MM.1S (cell line): Measurements from ENCODE around the gene CPT1A.

ENCODE experiments used
- DNase-seq: peaks from one replicate; pipeline ENCODE4 v3.0.0-alpha.2; 2015
- H2AFZ ChIP-seq: fragments of 300-600 bp; sonication (generic); 2 replicates; pipeline ENCODE4 v1.6.0; 2016; ENCODE audit warnings: antibody characterized with exemption, low read length
- H3F3A ChIP-seq: fragments of 300-600 bp; sonication (generic); 2 replicates; pipeline ENCODE4 v1.6.1; 2016; ENCODE audit warnings: mild to moderate bottlenecking, antibody characterized with exemption, low read length, moderate library complexity, mixed read lengths; ENCODE audit not compliant: insufficient read depth
- H3K27ac ChIP-seq: fragments of 300-600 bp; sonication (generic); 2 replicates; pipeline ENCODE4 v1.5.1; 2016; ENCODE audit warnings: mild to moderate bottlenecking, low read length
- H3K27me3 ChIP-seq: fragments of 300-600 bp; sonication (generic); replicated peaks from 2 replicates; pipeline ENCODE4 v1.6.0; 2016; ENCODE audit warnings: low read length; ENCODE audit not compliant: insufficient read depth
- H3K36me3 ChIP-seq: fragments of 300-600 bp; sonication (generic); replicated peaks from 2 replicates; pipeline ENCODE4 v1.6.1; 2016; ENCODE audit warnings: mild to moderate bottlenecking, low read length, mixed read lengths; ENCODE audit not compliant: insufficient read depth
- H3K4me1 ChIP-seq: fragments of 300-600 bp; sonication (generic); 2 replicates; pipeline ENCODE4 v1.6.1; 2016; ENCODE audit warnings: low read length, mixed read lengths
- H3K4me2 ChIP-seq: fragments of 300-600 bp; sonication (generic); 2 replicates; pipeline ENCODE4 v1.6.0; 2016; ENCODE audit warnings: low read depth, low read length
- H3K4me3 ChIP-seq: fragments of 300-600 bp; sonication (generic); 2 replicates; pipeline ENCODE4 v1.5.1; 2016; ENCODE audit warnings: low read length, mixed read lengths
- H3K79me2 ChIP-seq: fragments of 300-600 bp; sonication (generic); 2 replicates; pipeline ENCODE4 v1.6.1; 2016; ENCODE audit warnings: mixed run types, low read length, mixed read lengths
- H3K9ac ChIP-seq: fragments of 300-600 bp; sonication (generic); 2 replicates; pipeline ENCODE4 v1.6.1; 2016; ENCODE audit warnings: low read length, mixed read lengths
- H3K9me2 ChIP-seq: fragments of 300-600 bp; sonication (generic); replicated peaks from 2 replicates; pipeline ENCODE4 v1.6.1; 2016; ENCODE audit warnings: mild to moderate bottlenecking, low read length, mixed read lengths; ENCODE audit not compliant: insufficient read depth
- H3K9me3 ChIP-seq: fragments of 300-600 bp; sonication (generic); replicated peaks from 2 replicates; pipeline ENCODE4 v1.6.1; 2016; ENCODE audit warnings: mild to moderate bottlenecking, low read length, mixed read lengths; ENCODE audit not compliant: insufficient read depth
- H4K20me1 ChIP-seq: fragments of 300-600 bp; sonication (generic); 2 replicates; pipeline ENCODE4 v1.6.1; 2016; ENCODE audit warnings: mild to moderate bottlenecking, low read length, moderate library complexity, mixed read lengths; ENCODE audit not compliant: insufficient read depth
- EZH2 ChIP-seq: fragments of 300-600 bp; sonication (generic); optimal IDR thresholded peaks from 2 replicates; pipeline ENCODE3; 2017; ENCODE audit warnings: low read depth, mild to moderate bottlenecking, antibody characterized with exemption, low read length, mixed read lengths
- EZH2phosphoT487 ChIP-seq: fragments of 300-600 bp; sonication (generic); IDR thresholded peaks from 2 replicates; pipeline ENCODE4 v1.6.1; 2018; ENCODE audit warnings: antibody characterized with exemption, low read length
- TF ChIP-seq, protein P1 (sequence below): fragments of 300-600 bp; sonication (generic); IDR thresholded peaks from 2 replicates; pipeline ENCODE4 v1.5.1; 2016; ENCODE audit warnings: antibody characterized with exemption, low read length, mixed read lengths

The CPT1A gene

DNA sequence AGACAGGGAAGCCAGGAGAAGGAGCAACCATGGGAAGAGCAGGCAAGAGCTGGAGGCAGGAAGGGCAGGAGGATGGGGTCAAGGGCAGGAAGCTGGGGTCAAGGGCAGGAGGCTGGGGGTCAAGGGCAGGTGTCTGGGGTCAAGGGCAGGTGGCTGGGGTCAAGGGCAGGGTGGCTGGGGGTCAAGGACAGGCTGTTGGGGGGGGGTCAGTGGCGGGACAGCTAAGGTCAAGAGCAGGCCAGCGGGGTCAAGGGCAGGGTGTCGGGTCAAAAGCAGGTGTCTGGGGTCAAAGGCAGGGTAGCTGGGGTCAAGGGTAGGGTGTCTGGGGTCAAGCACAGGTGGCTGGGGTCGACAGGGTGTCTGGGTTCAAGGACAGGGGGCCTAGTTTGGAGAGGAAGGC lies 24.2 kb downstream of the CPT1A start:
- Histone ChIP-seq H3K79me2 (peaks cover 59% of the 10 kb centered on the region), H3K27ac (no peak overlapping the region), H3K36me3 (no peaks in the 10 kb centered on the region), H3K27me3 (no peaks in the 10 kb centered on the region), H2AFZ (no peak overlapping the region), H3K4me1 (no peaks in the 10 kb centered on the region), H3K4me2 (no peak overlapping the region), H3K4me3 (no peak overlapping the region), H3F3A (no peaks in the 10 kb centered on the region), H4K20me1 (no peaks in the 10 kb centered on the region), H3K9me2 (no peaks in the 10 kb centered on the region), H3K9me3 (no peaks in the 10 kb centered on the region), H3K9ac (no peak overlapping the region)
- DNase-seq: no peak
- TF ChIP-seq, protein P1, sequence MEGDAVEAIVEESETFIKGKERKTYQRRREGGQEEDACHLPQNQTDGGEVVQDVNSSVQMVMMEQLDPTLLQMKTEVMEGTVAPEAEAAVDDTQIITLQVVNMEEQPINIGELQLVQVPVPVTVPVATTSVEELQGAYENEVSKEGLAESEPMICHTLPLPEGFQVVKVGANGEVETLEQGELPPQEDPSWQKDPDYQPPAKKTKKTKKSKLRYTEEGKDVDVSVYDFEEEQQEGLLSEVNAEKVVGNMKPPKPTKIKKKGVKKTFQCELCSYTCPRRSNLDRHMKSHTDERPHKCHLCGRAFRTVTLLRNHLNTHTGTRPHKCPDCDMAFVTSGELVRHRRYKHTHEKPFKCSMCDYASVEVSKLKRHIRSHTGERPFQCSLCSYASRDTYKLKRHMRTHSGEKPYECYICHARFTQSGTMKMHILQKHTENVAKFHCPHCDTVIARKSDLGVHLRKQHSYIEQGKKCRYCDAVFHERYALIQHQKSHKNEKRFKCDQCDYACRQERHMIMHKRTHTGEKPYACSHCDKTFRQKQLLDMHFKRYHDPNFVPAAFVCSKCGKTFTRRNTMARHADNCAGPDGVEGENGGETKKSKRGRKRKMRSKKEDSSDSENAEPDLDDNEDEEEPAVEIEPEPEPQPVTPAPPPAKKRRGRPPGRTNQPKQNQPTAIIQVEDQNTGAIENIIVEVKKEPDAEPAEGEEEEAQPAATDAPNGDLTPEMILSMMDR: no peak
- TF ChIP-seq EZH2 (no peak), EZH2phosphoT487 (no peak)

- TF ChIP-seq EZH2phosphoT487 (no peak), EZH2 (no peak)
- TF ChIP-seq, protein P1: no peak
- Histone ChIP-seq H3K9ac (no peak overlapping the region), H3K9me3 (no peaks in the 10 kb centered on the region), H3K4me2 (no peak overlapping the region), H3K36me3 (no peaks in the 10 kb centered on the region), H3K9me2 (no peaks in the 10 kb centered on the region), H3K27me3 (no peaks in the 10 kb centered on the region), H2AFZ (no peak overlapping the region), H3K4me1 (no peaks in the 10 kb centered on the region), H4K20me1 (no peaks in the 10 kb centered on the region), H3K4me3 (no peak overlapping the region), H3K27ac (no peak overlapping the region), H3F3A (no peaks in the 10 kb centered on the region), H3K79me2 (peaks cover 53% of the 10 kb centered on the region)
- no peak for DNase-seq
Measured at GRCh38 chr11:68816917-68817419, 24.7 kb downstream of the CPT1A start.

GRCh38 chr11:68816251-68816776 lies 25.4 kb downstream of the CPT1A start:
- H3K4me2 ChIP-seq: no peak overlapping the region
- H2AFZ ChIP-seq: no peak overlapping the region
- TF ChIP-seq EZH2phosphoT487: no peak
- TF ChIP-seq, protein P1: no peak
- TF ChIP-seq EZH2: no peak
- H3K9me3 ChIP-seq: no peaks in the 10 kb centered on the region
- no peak overlapping the region for H3K4me3 ChIP-seq
- no peaks in the 10 kb centered on the region for H3F3A ChIP-seq
- no peak overlapping the region for H3K9ac ChIP-seq
- no peaks in the 10 kb centered on the region for H4K20me1 ChIP-seq
- no peaks in the 10 kb centered on the region for H3K36me3 ChIP-seq
- no peaks in the 10 kb centered on the region for H3K27me3 ChIP-seq
- H3K9me2 ChIP-seq: no peaks in the 10 kb centered on the region
- H3K79me2 ChIP-seq: peaks cover 47% of the 10 kb centered on the region
- DNase-seq: no peak
- H3K4me1 ChIP-seq: no peaks in the 10 kb centered on the region
- H3K27ac ChIP-seq: no peak overlapping the region
